Neural crest cell (in vitro differentiated cells): ENCODE data around the gene CIDEC. TPM values are rescaled to one million over a fixed set of nuclear protein-coding genes. Genes with fewer than 3 reads are reported as not detected.
"Not testable (repeated sequence)": the region's sequence is repeated elsewhere in the genome, so short reads cannot be mapped to it uniquely, and the experiment has no call there.

Experiments
- DNase-seq: peaks from one replicate; pipeline ENCODE4 v3.0.0; 2021; ENCODE audit warnings: low read depth, mixed read lengths, low spot score
- H3K27ac Mint-ChIP-seq: one replicate; pipeline ENCODE4 v1.8.0; 2021; ENCODE audit warnings: mild to moderate bottlenecking, mixed read lengths; ENCODE audit not compliant: unreplicated experiment
- H3K27me3 Mint-ChIP-seq: 2 replicates; pipeline ENCODE4 v1.8.0; 2021; ENCODE audit warnings: low read depth, mild to moderate bottlenecking, mixed read lengths
- H3K36me3 Mint-ChIP-seq: 2 replicates; pipeline ENCODE4 v1.8.0; 2021; ENCODE audit warnings: low read depth, mild to moderate bottlenecking, mixed read lengths
- H3K4me1 Mint-ChIP-seq: 2 replicates; pipeline ENCODE4 v1.8.0; 2021; ENCODE audit warnings: mixed read lengths
- H3K4me3 Mint-ChIP-seq: one replicate; pipeline ENCODE4 v1.8.0; 2021; ENCODE audit warnings: mild to moderate bottlenecking, mixed read lengths
- H3K9me3 Mint-ChIP-seq: 2 replicates; pipeline ENCODE4 v1.8.0; 2021; ENCODE audit warnings: mixed read lengths
- CTCF ChIP-seq: fragments of 200-600 bp; sonication (generic); conservative IDR thresholded peaks from 2 replicates; pipeline ENCODE4 v1.5.0; 2021; ENCODE audit warnings: antibody characterized with exemption, mild to moderate bottlenecking
- total RNA-seq: library from RNA; stranded (reverse); gene quantifications from 2 replicates; pipeline ENCODE4 v1.2.1, GENCODE V29; 2021

CIDEC gene
- total RNA-seq, 1 donor from 2014 or later = not detected

- H3K27ac Mint-ChIP-seq = no peak overlapping the region
- no peaks in the 10 kb centered on the region for H3K4me1 Mint-ChIP-seq
- no peaks in the 10 kb centered on the region for H3K9me3 Mint-ChIP-seq
Measured at GRCh38 chr3:9898467-9899241, 18.6 kb upstream of the CIDEC start.

DNA sequence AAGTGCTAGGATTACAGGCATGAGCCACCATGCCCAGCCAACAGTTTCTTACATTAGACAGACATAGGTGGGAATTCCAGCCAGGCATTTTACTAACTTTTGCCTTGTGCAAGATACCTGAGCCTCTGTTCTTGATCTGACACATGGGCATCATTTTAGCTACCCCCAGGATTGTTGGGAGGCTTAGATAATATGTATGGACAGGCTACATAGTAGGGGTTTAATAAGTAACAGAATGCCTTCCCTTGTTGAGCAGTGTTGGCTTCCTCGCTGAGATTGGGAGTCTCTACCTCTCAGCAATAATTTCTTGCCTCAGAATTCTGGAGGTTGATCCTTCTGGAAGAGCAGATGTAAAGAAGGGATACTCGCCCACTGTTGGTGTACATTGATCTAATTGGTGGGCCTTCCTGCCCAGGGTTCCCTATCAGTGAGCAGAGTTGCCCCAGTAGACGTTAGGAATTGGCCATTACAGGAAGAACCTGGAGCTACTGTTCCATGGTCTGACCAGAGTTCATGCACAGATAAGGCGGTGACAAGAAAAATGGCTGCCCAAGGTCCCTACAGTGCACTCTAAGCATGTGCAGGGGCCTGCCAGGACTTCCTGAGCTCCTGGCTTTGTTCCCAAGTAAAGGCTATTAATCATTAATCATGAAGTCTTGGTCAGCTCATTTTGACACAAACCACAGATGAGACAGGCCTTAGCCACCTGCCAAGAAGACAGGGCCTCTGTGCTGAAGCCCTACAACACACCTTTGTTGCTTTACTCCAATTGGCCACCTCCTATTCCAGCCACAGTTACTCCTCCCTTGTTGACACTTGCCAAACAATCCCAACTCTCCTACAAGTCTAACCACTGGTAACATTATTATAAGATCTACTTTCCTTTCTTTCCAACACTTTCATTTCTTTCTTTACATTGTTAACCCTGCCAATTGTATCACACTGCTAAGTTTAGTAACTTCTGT is 17.6 kb upstream of the CIDEC start:
- Mint-ChIP-seq H3K36me3 (peaks cover 9% of the 10 kb centered on the region), H3K4me1 (peaks cover 5% of the 10 kb centered on the region), H3K27ac (no peak overlapping the region), H3K27me3 (no peaks in the 10 kb centered on the region), H3K4me3 (peak overlapping the region; percentile 18), H3K9me3 (no peaks in the 10 kb centered on the region)
- TF ChIP-seq CTCF = no peak
- DNase-seq = no peak

More at GRCh38 chr3:9898467-9899241, 18.6 kb upstream of the CIDEC start:
- no peak overlapping the region for H3K4me3 Mint-ChIP-seq
- H3K27me3 Mint-ChIP-seq = no peaks in the 10 kb centered on the region
- TF ChIP-seq CTCF = no peak
- no peak for DNase-seq
- peaks cover 4% of the 10 kb centered on the region for H3K36me3 Mint-ChIP-seq

- not testable (repeated sequence) for H3K4me3 Mint-ChIP-seq, H3K27me3 Mint-ChIP-seq, H3K27ac Mint-ChIP-seq, DNase-seq, H3K4me1 Mint-ChIP-seq, H3K9me3 Mint-ChIP-seq
- peaks cover 13% of the 10 kb centered on the region for H3K36me3 Mint-ChIP-seq
Measured at GRCh38 chr3:9896755-9897407, 16.8 kb upstream of the CIDEC start.

DNA sequence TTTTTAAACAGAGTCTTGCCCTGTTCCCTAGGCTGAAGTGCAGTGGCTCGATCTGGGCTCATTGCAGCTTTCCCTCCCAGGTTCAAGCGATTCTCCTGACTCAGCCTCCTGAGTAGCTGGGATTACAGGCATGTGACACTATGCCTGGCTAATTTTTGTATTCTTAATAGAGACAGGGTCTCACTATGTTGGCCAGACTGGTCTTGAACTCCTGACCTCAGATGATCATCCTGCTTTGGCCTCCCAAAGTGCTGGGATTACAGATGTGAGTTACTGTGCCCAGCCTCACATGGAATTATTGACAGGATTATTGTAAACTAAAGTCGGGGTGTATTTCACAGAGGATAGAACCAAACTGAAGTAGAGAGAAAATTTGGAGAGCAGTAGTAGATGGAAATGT is 15.7 kb upstream of the CIDEC start:
- not testable (repeated sequence) for H3K4me3 Mint-ChIP-seq, H3K27me3 Mint-ChIP-seq, H3K27ac Mint-ChIP-seq, H3K9me3 Mint-ChIP-seq, DNase-seq
- Mint-ChIP-seq H3K4me1 (peaks cover 19% of the 10 kb centered on the region), H3K36me3 (peaks cover 13% of the 10 kb centered on the region)

- Mint-ChIP-seq H3K36me3 (peaks cover 13% of the 10 kb centered on the region), H3K4me3 (peak overlapping the region; percentile 50), H3K4me1 (peaks cover 19% of the 10 kb centered on the region), H3K9me3 (no peaks in the 10 kb centered on the region), H3K27ac (no peak overlapping the region), H3K27me3 (no peaks in the 10 kb centered on the region)
- no peak for TF ChIP-seq CTCF
- no peak for DNase-seq
Measured at GRCh38 chr3:9893739-9894138, 13.7 kb upstream of the CIDEC start.

DNA sequence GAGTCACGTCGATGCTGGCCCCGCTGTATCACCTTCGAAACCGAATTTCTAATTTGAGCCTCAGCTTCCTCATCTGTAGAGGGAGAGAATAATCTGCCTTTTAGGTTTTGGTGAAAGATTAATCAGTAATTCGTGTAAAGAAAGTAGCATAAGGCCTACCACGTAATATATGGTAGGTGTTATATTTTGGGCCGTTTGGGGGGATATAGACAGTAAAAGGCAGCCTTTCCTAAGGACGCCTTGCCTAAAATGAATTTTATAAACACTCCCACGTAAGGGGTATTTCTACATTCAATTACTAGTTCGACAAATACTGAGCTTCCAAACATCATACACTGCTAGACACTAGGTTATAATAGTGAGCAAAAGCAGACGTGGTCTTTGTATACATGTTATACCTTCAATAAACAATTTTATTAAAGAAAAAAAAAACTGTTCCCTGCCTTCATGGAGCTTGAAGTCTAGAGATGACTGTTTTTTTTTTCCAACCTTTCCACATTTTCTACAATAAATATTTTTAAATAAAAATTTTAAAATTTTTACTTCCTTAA is 11.1 kb upstream of the CIDEC start:
- TF ChIP-seq CTCF = no peak
- DNase-seq = no peak
- Mint-ChIP-seq H3K27me3 (no peaks in the 10 kb centered on the region), H3K36me3 (peaks cover 13% of the 10 kb centered on the region), H3K4me1 (peaks cover 19% of the 10 kb centered on the region), H3K27ac (peak overlapping the region; percentile 99), H3K4me3 (peak overlapping the region; percentile 99), H3K9me3 (no peaks in the 10 kb centered on the region)
